Activated naive CD8-positive, alpha-beta T cell treated with anti-CD3 and anti-CD28 coated beads for 36 hours (primary cell): ENCODE data around the gene PRKCH. TPM values are rescaled to one million over a fixed set of nuclear protein-coding genes. Genes with fewer than 3 reads are reported as not detected.

Experiments used
- DNase-seq: peaks from one replicate; pipeline ENCODE4 v3.0.0; 2021
- H3K27ac Mint-ChIP-seq: one replicate; pipeline ENCODE4 v1.8.0; 2022; ENCODE audit warnings: mild to moderate bottlenecking, moderate library complexity, mixed read lengths
- H3K27me3 Mint-ChIP-seq: one replicate; pipeline ENCODE4 v1.8.0; 2022; ENCODE audit warnings: mild to moderate bottlenecking, mixed read lengths
- H3K36me3 Mint-ChIP-seq: one replicate; pipeline ENCODE4 v1.8.0; 2021; ENCODE audit warnings: mild to moderate bottlenecking, mixed read lengths
- H3K4me1 Mint-ChIP-seq: one replicate; pipeline ENCODE4 v1.8.0; 2021; ENCODE audit warnings: mixed read lengths
- H3K4me3 Mint-ChIP-seq: one replicate; pipeline ENCODE4 v1.8.0; 2022; ENCODE audit warnings: mild to moderate bottlenecking, moderate library complexity, mixed read lengths
- H3K9me3 Mint-ChIP-seq: one replicate; pipeline ENCODE4 v1.8.0; 2022; ENCODE audit warnings: mixed read lengths
- total RNA-seq, 2 experiments: library from RNA; stranded (reverse); gene quantifications; one replicate each; pipeline ENCODE4 v1.2.3, GENCODE V29; 2021

Gene PRKCH
- total RNA-seq, 2 experiments from 2014 or later = 176 to 177 TPM

- peak overlapping the region; percentile 91 for H3K27ac Mint-ChIP-seq
- H3K4me1 Mint-ChIP-seq = peaks cover 67% of the 10 kb centered on the region
- peaks cover 79% of the 10 kb centered on the region for H3K36me3 Mint-ChIP-seq
- peak overlapping the region; percentile 7 for H3K4me3 Mint-ChIP-seq
- no peak for DNase-seq
- peaks cover 2% of the 10 kb centered on the region for H3K9me3 Mint-ChIP-seq
- no peaks in the 10 kb centered on the region for H3K27me3 Mint-ChIP-seq
These were observed 216.4 kb downstream of the PRKCH start for GRCh38 chr14:61537563-61538463.

GRCh38 chr14:61538464-61539022 lies 217.2 kb downstream of the PRKCH start:
- peaks cover 2% of the 10 kb centered on the region for H3K9me3 Mint-ChIP-seq
- H3K27me3 Mint-ChIP-seq = no peaks in the 10 kb centered on the region
- DNase-seq = no peak
- peaks cover 66% of the 10 kb centered on the region for H3K4me1 Mint-ChIP-seq
- H3K36me3 Mint-ChIP-seq = peaks cover 74% of the 10 kb centered on the region
- no peak overlapping the region for H3K4me3 Mint-ChIP-seq
- peak overlapping the region; percentile 91 for H3K27ac Mint-ChIP-seq

- Mint-ChIP-seq H3K27ac (peak overlapping the region; percentile 78), H3K27me3 (no peaks in the 10 kb centered on the region), H3K9me3 (no peaks in the 10 kb centered on the region), H3K36me3 (peaks cover 71% of the 10 kb centered on the region), H3K4me1 (peaks cover 61% of the 10 kb centered on the region), H3K4me3 (no peak overlapping the region)
- no peak for DNase-seq
These were observed 218.3 kb downstream of the PRKCH start for GRCh38 chr14:61539631-61540030.

- H3K27me3 Mint-ChIP-seq = no peaks in the 10 kb centered on the region
- H3K4me1 Mint-ChIP-seq = peaks cover 48% of the 10 kb centered on the region
- H3K27ac Mint-ChIP-seq = peak overlapping the region; percentile 78
- no peaks in the 10 kb centered on the region for H3K9me3 Mint-ChIP-seq
- DNase-seq = no peak
- H3K36me3 Mint-ChIP-seq = peaks cover 68% of the 10 kb centered on the region
- no peak overlapping the region for H3K4me3 Mint-ChIP-seq
These were observed 219.6 kb downstream of the PRKCH start for GRCh38 chr14:61540931-61541330.

- Mint-ChIP-seq H3K4me1 (peaks cover 37% of the 10 kb centered on the region), H3K4me3 (no peak overlapping the region), H3K27me3 (no peaks in the 10 kb centered on the region), H3K27ac (peak overlapping the region; percentile 56), H3K36me3 (peaks cover 61% of the 10 kb centered on the region), H3K9me3 (no peaks in the 10 kb centered on the region)
- DNase-seq = no peak
These were observed 221.7 kb downstream of the PRKCH start for GRCh38 chr14:61542848-61543790.

- Mint-ChIP-seq H3K27ac (peak overlapping the region; percentile 56), H3K4me1 (peaks cover 29% of the 10 kb centered on the region), H3K9me3 (no peaks in the 10 kb centered on the region), H3K4me3 (no peak overlapping the region), H3K27me3 (no peaks in the 10 kb centered on the region), H3K36me3 (peaks cover 60% of the 10 kb centered on the region)
- no peak for DNase-seq
These were observed 222.6 kb downstream of the PRKCH start for GRCh38 chr14:61543946-61544345.

- no peak for DNase-seq
- peaks cover 30% of the 10 kb centered on the region for H3K4me1 Mint-ChIP-seq
- no peaks in the 10 kb centered on the region for H3K9me3 Mint-ChIP-seq
These were observed 223.3 kb downstream of the PRKCH start for GRCh38 chr14:61544448-61545330.

GRCh38 chr14:61545726-61546455 lies 224.5 kb downstream of the PRKCH start:
- H3K9me3 Mint-ChIP-seq = no peaks in the 10 kb centered on the region
- H3K4me1 Mint-ChIP-seq = peaks cover 32% of the 10 kb centered on the region
- H3K27ac Mint-ChIP-seq = peak overlapping the region; percentile 71
- no peaks in the 10 kb centered on the region for H3K27me3 Mint-ChIP-seq
- DNase-seq = no peak
- H3K4me3 Mint-ChIP-seq = no peak overlapping the region
- peaks cover 64% of the 10 kb centered on the region for H3K36me3 Mint-ChIP-seq

More at GRCh38 chr14:61544448-61545330, 223.3 kb downstream of the PRKCH start:
- Mint-ChIP-seq H3K4me3 (no peak overlapping the region), H3K27me3 (no peaks in the 10 kb centered on the region), H3K27ac (peak overlapping the region; percentile 75), H3K36me3 (peaks cover 64% of the 10 kb centered on the region)

GRCh38 chr14:61547186-61548069 lies 226.0 kb downstream of the PRKCH start:
- Mint-ChIP-seq H3K27ac (peak overlapping the region; percentile 67), H3K36me3 (peaks cover 68% of the 10 kb centered on the region), H3K4me1 (peaks cover 47% of the 10 kb centered on the region), H3K27me3 (no peaks in the 10 kb centered on the region), H3K9me3 (no peaks in the 10 kb centered on the region), H3K4me3 (no peak overlapping the region)
- DNase-seq = no peak

- DNase-seq = no peak
- Mint-ChIP-seq H3K27me3 (no peaks in the 10 kb centered on the region), H3K4me1 (peaks cover 52% of the 10 kb centered on the region), H3K9me3 (no peaks in the 10 kb centered on the region), H3K4me3 (no peak overlapping the region), H3K27ac (no peak overlapping the region), H3K36me3 (peaks cover 82% of the 10 kb centered on the region)
These were observed 228.0 kb downstream of the PRKCH start for GRCh38 chr14:61549425-61549824.

- Mint-ChIP-seq H3K36me3 (peaks cover 75% of the 10 kb centered on the region), H3K27ac (peak overlapping the region; percentile 95), H3K4me1 (peaks cover 55% of the 10 kb centered on the region), H3K9me3 (no peaks in the 10 kb centered on the region), H3K4me3 (no peak overlapping the region), H3K27me3 (no peaks in the 10 kb centered on the region)
- DNase-seq = no peak
These were observed 230.0 kb downstream of the PRKCH start for GRCh38 chr14:61551384-61551783.

GRCh38 chr14:61552241-61552640 lies 230.9 kb downstream of the PRKCH start:
- Mint-ChIP-seq H3K9me3 (no peaks in the 10 kb centered on the region), H3K27ac (peak overlapping the region; percentile 95), H3K36me3 (peaks cover 73% of the 10 kb centered on the region), H3K4me3 (no peak overlapping the region), H3K4me1 (peaks cover 51% of the 10 kb centered on the region), H3K27me3 (no peaks in the 10 kb centered on the region)
- DNase-seq = no peak
